Mesothelial cell of epicardium (in vitro differentiated cells): ENCODE measurements around the gene STK10. TPM values are rescaled to one million over a fixed set of nuclear protein-coding genes. Genes with fewer than 3 reads are reported as not detected.
"Not testable (repeated sequence)": the region's sequence is repeated elsewhere in the genome, so short reads cannot be mapped to it uniquely, and the experiment has no call there.

Experiments
- DNase-seq, 2 experiments: peaks; one replicate each; pipeline ENCODE4 v3.0.0; 2021; ENCODE audit warnings: low spot score in 2 of 2; ENCODE audit not compliant: unreplicated experiment in 2 of 2
- H3K27ac Mint-ChIP-seq: 2 replicates; pipeline ENCODE4 v1.8.0; 2021; ENCODE audit warnings: mixed read lengths
- H3K27me3 Mint-ChIP-seq: 2 replicates; pipeline ENCODE4 v1.8.0; 2021; ENCODE audit warnings: low read depth, mixed read lengths
- H3K36me3 Mint-ChIP-seq: 2 replicates; pipeline ENCODE4 v1.8.0; 2021; ENCODE audit warnings: mixed read lengths
- H3K4me1 Mint-ChIP-seq: 2 replicates; pipeline ENCODE4 v1.8.0; 2021; ENCODE audit warnings: mixed read lengths
- H3K4me3 Mint-ChIP-seq: 2 replicates; pipeline ENCODE4 v1.8.0; 2021; ENCODE audit warnings: mild to moderate bottlenecking, moderate library complexity, mixed read lengths
- H3K9me3 Mint-ChIP-seq: 2 replicates; pipeline ENCODE4 v1.8.0; 2021; ENCODE audit warnings: mixed read lengths
- total RNA-seq: library from RNA; stranded (reverse); gene quantifications from 3 replicates; pipeline ENCODE4 v1.2.1, GENCODE V29; 2021
- TF ChIP-seq, protein P1 (sequence below): fragments of 200-600 bp; sonication (generic); IDR thresholded peaks from one replicate; pipeline ENCODE4 v1.5.0; 2021; ENCODE audit warnings: antibody characterized with exemption; ENCODE audit not compliant: unreplicated experiment

Gene STK10
- total RNA-seq, 1 donor from 2014 or later, result 15.5 TPM

DNA sequence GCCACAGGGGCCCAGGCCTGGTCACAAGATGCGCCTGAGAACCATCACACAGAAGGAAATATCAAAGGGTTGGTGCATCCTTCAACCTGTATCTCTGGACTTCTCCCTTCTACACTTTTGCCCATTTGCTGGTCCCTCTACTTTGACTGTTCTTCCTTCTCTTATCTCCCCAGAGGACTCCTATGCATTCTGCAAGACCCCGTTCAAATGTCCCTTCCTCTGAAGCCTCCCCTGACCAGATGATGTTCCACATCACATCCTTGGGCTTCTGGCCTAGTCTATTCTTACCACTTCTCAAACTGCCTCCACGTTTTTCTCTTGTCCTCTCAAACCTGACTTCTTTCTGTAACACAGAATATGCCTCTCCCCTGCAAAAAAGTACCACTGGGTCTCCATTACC is 34.3 kb downstream of the STK10 start:
- no peak for DNase-seq
- H3K4me3 Mint-ChIP-seq, result no peak overlapping the region
- H3K4me1 Mint-ChIP-seq, result no peaks in the 10 kb centered on the region
- H3K27me3 Mint-ChIP-seq, result no peaks in the 10 kb centered on the region
- no peaks in the 10 kb centered on the region for H3K9me3 Mint-ChIP-seq
- peaks cover 6% of the 10 kb centered on the region for H3K36me3 Mint-ChIP-seq
- H3K27ac Mint-ChIP-seq, result no peak overlapping the region
- TF ChIP-seq, protein P1, sequence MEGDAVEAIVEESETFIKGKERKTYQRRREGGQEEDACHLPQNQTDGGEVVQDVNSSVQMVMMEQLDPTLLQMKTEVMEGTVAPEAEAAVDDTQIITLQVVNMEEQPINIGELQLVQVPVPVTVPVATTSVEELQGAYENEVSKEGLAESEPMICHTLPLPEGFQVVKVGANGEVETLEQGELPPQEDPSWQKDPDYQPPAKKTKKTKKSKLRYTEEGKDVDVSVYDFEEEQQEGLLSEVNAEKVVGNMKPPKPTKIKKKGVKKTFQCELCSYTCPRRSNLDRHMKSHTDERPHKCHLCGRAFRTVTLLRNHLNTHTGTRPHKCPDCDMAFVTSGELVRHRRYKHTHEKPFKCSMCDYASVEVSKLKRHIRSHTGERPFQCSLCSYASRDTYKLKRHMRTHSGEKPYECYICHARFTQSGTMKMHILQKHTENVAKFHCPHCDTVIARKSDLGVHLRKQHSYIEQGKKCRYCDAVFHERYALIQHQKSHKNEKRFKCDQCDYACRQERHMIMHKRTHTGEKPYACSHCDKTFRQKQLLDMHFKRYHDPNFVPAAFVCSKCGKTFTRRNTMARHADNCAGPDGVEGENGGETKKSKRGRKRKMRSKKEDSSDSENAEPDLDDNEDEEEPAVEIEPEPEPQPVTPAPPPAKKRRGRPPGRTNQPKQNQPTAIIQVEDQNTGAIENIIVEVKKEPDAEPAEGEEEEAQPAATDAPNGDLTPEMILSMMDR, result no peak

DNA sequence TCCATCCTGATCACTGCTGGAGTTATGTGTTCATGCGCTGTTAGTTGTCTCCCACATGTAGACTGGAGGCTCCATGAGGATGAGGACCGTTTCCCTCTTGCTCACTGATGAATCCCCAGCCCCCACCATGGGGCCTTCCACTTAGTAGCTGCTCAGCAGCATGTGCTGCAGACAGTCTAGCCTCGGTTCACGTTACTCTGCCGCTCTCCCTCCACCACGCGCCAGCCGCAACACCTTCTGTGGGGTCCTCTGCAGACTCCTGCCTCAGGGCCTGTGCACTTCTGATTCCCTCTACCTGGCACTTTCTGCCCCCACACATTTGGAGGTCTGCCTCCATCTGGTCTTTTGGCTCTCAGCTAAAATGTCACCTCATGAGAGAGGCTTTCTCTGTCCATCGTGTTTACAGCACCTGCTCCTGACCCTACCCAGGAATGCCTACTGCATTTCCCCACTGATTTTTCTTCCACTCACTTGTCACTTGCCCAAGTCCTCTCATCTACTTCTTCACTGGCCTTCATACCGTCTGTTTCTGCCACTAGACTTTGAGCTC is 36.3 kb downstream of the STK10 start:
- Mint-ChIP-seq H3K9me3 (no peaks in the 10 kb centered on the region), H3K27me3 (no peaks in the 10 kb centered on the region), H3K4me1 (no peaks in the 10 kb centered on the region), H3K36me3 (peaks cover 6% of the 10 kb centered on the region), H3K4me3 (no peak overlapping the region), H3K27ac (no peak overlapping the region)
- no peak for DNase-seq
- TF ChIP-seq, protein P1, result no peak

DNA sequence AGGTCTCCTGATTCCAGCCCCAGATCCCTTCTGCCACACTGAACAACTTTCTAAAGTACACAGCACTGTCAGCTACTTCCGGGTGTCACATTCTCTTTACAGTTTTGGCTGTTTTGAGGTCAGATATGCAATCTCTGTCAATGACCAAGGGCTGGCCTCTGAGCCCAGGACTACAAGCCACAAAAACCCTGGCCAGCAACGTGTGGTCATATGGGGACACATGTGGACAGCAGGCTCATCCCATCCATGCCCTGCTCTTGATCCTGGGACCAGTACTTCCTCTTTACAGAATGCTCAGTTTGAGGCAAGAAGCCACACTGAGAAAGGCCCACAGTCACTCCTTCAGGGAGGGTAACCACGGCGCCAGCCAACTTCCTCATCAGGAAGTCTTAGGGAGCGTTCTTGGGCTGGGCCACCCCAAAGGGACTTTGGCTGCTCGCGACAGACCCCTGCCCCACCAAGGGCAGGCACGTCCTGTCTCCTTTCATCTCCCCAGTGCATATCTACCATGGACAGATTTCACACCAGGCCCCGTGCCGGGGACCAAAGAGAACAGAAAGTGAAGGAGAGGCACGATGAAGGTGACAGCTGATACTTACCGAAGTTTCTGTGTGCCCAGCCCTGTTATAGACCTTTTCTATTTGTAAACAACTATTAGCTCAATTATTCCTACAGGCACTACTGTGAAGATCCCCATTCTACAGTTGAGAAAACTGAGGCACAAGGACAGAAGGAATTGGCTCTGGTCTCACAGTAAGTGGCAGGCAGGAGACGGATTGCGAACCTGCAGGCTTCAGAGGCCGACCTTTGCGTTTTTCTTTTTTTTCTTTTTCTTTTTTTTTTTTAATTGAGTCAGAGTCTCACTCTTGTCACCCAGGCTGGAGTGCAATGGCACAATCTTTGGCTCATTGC is 37.3 kb downstream of the STK10 start:
- Mint-ChIP-seq H3K36me3 (peaks cover 4% of the 10 kb centered on the region), H3K4me3 (no peak overlapping the region), H3K4me1 (peaks cover 3% of the 10 kb centered on the region), H3K27me3 (no peaks in the 10 kb centered on the region), H3K27ac (no peak overlapping the region), H3K9me3 (no peaks in the 10 kb centered on the region)
- TF ChIP-seq, protein P1, result no peak
- no peak for DNase-seq

DNA sequence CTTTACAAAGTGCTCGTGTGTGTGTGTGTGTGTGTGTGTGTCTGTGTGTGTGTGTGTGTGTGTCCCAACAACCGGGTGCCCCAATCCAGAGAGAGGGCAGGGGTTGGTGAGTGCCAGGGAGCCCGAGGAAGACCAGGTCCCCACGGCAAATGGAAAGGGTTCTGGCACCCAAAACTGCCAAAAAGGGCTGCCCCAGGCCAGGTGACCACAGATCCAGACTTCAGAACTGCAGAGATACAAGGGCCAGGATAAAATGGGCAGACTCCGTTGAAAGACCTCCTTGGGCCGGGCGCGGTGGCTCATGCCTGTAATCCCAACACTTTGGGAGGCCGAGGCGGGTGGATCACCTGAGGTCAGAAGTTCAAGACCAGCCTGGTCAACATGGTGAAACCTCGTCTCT is 38.5 kb downstream of the STK10 start:
- H3K27me3 Mint-ChIP-seq, H3K9me3 Mint-ChIP-seq, H3K27ac Mint-ChIP-seq, H3K4me1 Mint-ChIP-seq, DNase-seq, H3K4me3 Mint-ChIP-seq, H3K36me3 Mint-ChIP-seq: not testable (repeated sequence)

DNA sequence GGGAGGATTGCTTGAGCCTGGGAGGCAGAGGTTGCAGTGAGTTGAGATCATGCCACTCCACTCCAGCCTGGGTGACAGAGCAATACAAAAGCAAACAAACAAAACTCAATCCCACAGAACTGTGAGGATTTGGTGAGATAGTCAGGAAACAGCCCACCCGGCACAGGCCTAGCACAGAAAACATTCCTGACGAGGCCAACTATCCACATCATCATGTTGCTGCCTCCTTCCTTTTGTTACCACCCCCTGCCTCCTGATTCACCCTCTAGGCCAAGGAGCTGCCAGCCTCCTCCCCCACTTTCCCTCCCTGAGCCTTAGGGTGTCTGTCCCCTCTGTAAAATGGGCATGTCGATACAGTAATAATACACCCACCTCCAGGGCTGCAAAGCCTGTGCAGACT is 39.0 kb downstream of the STK10 start:
- Mint-ChIP-seq H3K36me3 (peaks cover 2% of the 10 kb centered on the region), H3K27ac (no peak overlapping the region), H3K4me1 (peaks cover 5% of the 10 kb centered on the region), H3K27me3 (no peaks in the 10 kb centered on the region), H3K4me3 (no peak overlapping the region), H3K9me3 (no peaks in the 10 kb centered on the region)
- TF ChIP-seq, protein P1, result no peak
- no peak for DNase-seq

DNA sequence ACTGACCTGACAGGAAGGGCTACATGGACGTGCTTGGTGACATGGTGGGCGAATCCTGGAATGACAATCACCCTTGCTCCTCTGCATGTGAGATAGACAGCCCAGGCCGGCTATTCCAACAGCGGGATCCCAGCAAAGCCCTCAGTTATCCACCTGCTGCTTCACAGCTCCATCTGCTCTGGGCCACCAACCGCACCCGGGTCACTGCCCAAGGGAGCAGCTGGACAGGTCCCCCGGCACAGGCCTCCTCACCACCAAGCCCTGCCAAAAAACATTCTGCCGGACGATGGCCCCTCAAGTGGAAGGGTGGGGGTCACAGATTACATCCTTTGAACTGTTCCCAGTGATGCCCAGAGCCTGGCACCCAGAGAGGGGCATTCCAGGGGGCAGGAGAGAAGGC is 39.6 kb downstream of the STK10 start:
- peaks cover 2% of the 10 kb centered on the region for H3K36me3 Mint-ChIP-seq
- TF ChIP-seq, protein P1, result no peak
- H3K27ac Mint-ChIP-seq, result no peak overlapping the region
- H3K4me3 Mint-ChIP-seq, result no peak overlapping the region
- H3K9me3 Mint-ChIP-seq, result no peaks in the 10 kb centered on the region
- no peaks in the 10 kb centered on the region for H3K27me3 Mint-ChIP-seq
- DNase-seq, result no peak
- peaks cover 5% of the 10 kb centered on the region for H3K4me1 Mint-ChIP-seq
